HG02642 (cell line): ENCODE data around the gene PIGO.

Experiments
- ATAC-seq: cut with Tn5 transposase; IDR thresholded peaks from one replicate; pipeline ENCODE4 v1.9.1; 2021; ENCODE audit warnings: mild to moderate bottlenecking; ENCODE audit not compliant: unreplicated experiment, poor library complexity

The PIGO gene

GRCh38 chr9:35096035-35096849, at the start of gene PIGO:
TSS of gene PIGO (minus strand) at chr9:35096591. CDS start at chr9:35095565, 1,026 bp downstream.
- ATAC-seq = peak; percentile 90

DNA sequence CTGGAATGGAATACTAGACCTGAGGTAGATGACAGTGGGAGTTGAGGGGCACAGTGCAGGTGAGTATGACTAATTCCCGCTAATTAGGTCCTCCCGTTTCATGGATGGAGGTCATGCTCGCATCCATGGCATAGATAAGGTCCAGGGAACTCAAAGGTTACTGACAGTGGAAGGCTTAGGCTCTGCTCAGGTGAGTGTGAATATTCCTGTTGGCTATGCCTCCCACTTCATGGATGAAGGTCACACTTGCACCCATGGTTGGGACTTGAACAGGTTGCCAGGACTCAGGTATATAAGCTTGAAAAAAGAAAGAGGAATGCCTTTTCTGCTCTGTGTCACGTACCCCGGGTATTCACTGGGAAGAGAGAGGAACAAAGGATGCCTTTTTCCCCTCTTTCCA, 45.6 kb upstream of the PIGO start:
- ATAC-seq = no peak

DNA sequence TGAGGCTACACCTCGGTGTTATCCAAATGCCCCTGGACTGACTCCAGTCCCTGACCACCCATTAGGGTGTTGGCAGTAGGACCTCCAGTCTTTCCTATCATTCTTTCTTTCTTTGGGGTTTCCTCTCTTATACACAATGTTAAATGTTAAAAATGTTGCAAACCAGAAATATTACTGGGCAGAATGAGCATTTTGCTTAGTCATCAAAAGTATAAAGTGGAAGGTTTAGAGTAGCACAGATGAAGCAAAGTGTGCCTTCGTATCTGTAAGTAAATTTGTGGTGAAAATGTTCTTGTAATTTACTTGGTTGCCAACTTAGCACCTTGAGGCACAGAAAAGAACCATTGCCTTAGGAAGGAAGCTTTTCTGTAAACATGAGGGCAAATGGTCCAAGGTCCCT, 43.7 kb upstream of the PIGO start:
- ATAC-seq = no peak

- ATAC-seq = no peak
These were observed 40.5 kb upstream of the PIGO start for GRCh38 chr9:35136866-35137265.

- no peak for ATAC-seq
These were observed 39.6 kb upstream of the PIGO start for GRCh38 chr9:35135988-35136387.

DNA sequence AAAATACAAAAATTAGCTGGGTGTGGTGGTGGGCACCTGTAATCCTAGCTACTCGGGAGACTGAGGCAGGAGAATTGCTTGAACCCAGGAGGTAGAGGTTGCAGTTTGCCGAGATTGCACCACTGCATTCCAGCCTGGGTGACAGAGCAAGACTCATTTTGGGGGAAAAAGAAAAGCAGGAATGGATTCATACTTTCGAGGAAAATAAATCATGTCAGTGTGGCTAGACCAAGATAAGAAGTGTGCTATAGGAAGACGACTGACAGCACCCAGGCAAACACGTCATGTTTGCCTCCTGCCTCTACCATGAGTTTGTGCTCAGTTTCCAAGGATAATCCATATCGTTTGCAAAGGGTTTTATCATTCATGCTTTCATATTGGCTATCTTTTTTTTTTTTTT, 38.5 kb upstream of the PIGO start:
- ATAC-seq = no peak

DNA sequence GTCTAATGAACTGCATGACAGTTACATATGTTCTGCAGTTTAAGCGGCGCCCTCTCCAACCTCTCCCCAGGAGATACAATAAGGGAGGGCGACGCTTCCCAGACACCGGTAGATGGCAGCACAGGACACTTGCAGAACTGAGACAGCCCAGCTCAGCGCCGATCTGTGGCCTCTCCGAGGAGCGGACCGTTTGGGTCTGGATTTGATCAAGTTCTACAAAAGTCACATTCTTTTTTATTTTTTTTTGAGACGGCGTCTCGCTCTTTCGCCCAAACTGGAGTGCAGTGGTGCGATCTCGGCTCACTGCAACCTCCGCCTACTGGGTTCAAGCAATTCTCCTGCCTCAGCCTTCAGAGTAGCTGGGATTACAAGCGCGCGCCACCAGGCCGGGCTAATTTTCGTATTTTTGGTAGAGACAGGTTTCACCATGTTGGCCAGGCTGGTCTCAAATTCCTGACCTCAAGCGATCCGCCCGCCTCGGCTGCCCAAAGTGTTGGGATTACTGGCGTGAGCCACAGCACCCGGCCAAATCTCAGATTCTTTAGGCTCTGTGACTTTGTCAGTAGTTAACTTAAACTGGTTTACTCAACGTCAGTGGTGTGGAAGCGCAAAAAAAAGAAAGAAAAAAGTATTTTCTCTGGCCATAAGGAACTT, 20.6 kb upstream of the PIGO start:
- ATAC-seq = peak; percentile 51

DNA sequence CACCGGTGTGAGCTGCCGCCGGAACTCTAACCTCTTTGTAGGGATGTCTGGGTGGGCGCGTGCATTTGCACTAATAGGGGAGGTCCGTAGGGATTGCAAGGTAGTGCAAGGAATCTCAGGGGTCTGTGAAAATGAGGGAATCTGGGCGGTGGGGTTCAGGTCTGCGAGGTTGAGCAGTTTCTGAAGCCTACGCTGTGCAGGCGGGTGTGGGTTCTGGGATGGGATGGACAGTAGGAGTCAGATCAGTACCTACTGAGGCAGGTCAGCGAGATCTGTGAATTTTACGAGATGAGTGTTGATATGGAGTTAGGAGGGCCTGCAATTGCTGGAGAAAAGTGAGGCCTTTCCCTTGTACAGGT, 20.1 kb upstream of the PIGO start:
- peak; percentile 1 for ATAC-seq

DNA sequence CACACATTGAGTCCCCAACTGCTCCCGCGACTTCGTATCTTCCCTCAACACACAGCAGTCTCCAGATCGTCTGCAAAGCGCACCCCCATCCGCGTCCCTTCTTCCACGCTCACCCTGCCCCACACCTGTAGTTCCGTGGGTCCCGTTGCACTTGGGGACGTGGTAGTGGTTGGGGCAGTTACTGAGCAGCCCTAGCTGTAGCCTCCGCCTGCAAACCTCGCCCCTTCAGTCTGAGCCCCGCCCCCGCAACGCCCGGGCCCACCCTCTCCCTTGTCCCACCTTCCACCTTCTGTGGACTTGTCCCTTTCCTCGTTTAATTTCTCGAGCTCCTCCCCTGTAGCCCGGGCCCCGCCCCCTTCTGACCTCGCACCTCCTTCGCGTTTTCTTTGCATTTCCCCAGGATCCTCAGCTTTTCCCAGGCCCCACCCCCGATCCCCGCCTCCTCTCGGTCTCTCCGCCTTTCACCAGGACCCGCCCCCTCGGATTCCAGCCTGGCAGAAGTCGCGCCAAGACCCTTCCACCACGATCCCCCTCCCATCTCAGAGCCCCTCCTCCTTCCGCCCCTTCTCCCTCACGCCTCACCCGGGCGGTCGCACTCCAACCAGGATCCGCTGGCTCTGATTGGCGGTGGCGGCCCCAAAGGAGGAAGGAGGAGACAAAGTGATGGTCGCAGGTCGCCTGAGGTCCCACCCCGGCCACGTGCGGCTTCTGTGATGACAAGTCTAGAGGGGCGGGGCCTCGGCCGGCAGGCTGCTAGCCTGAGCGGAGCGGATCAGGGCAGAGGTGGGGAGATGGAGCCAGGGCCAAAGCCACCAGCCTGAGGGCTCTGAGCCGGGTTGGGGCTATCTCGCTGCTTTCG, 19.5 kb upstream of the PIGO start, which contains the start of gene ATOSB:
Gene ATOSB (minus strand): TSS at position 183 of the 859 bp plus-strand sequence. CDS start 7,588 bp downstream, outside the sequence.
- peak; percentile 70 for ATAC-seq

GRCh38 chr9:35114840-35115628, 18.6 kb upstream of the PIGO start:
- no peak for ATAC-seq

- ATAC-seq = no peak
These were observed 17.9 kb upstream of the PIGO start for GRCh38 chr9:35114113-35114839.

GRCh38 chr9:35112257-35113020, 16.0 kb upstream of the PIGO start:
- no peak for ATAC-seq

- peak; percentile 75 for ATAC-seq
These were observed 14.9 kb upstream of the PIGO start for GRCh38 chr9:35111001-35111933.

DNA sequence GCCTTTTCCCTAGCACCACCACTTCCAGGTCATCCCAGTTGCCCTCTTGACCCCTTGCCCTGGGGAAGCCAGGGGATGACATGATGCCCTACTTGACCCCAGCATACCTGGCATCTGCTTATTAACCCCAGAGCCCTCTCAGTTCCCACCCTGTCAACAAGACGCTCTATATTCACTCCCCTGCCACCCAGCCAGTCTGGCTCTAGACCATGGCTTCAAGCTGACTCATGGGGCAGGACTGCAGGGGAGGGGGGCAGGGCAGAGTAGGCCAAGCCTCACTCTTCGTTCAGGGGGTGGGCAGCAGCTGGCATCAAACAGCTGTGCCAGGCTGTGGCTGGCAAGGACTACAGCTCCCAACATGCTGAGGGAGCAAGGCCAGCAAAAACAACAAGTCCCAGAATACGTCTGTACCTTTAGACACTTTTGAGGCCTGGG, 14.0 kb upstream of the PIGO start:
- no peak for ATAC-seq

GRCh38 chr9:35108946-35109575, 12.7 kb upstream of the PIGO start:
- ATAC-seq = no peak

GRCh38 chr9:35108461-35108860, 12.1 kb upstream of the PIGO start:
- ATAC-seq = no peak
